A172 (cell line): ENCODE data around the gene MED28. TPM values are rescaled to one million over a fixed set of nuclear protein-coding genes. Genes with fewer than 3 reads are reported as not detected.
"Not testable (repeated sequence)": the region's sequence is repeated elsewhere in the genome, so short reads cannot be mapped to it uniquely, and the experiment has no call there.

Experiments used
- DNase-seq: peaks from one replicate; pipeline ENCODE4 v3.0.0-alpha.2; 2015; ENCODE audit warnings: low spot score
- total RNA-seq: library from RNA; depleted of rRNA; stranded (reverse); fragments of >200 nt; shearing (Covaris generic); gene quantifications from 2 replicates; pipeline ENCODE4 v1.2.3, GENCODE V29; 2014

MED28 gene
- total RNA-seq, 1 experiment from 2014 or later: 9.3 TPM

- no peak for DNase-seq
Measured at GRCh38 chr4:17618926-17619325, 4.5 kb downstream of the MED28 start.

- DNase-seq: no peak
Measured at GRCh38 chr4:17619416-17620105, 5.1 kb downstream of the MED28 start.

DNA sequence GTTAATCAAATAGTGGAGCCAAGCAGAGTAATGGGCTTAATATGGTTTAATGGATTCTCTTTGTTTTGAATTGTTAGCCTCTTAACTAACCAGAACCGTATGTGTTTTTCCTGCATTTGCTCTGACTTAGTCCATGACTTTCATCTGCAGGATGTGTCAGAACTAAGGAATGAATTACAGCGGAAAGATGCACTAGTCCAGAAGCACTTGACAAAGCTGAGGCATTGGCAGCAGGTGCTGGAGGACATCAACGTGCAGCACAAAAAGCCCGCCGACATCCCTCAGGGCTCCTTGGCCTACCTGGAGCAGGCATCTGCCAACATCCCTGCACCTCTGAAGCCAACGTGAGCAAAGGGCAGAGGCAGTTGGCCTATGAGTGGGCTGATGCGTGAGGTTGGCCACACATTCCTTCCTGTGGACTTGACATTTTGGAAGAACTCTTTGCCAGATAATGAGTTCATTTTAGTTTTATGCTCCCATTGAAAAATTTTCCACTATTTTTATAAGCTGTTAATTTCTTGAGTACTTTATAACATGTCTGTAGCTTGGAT, 9.1 kb downstream of the MED28 start:
- DNase-seq: no peak

DNA sequence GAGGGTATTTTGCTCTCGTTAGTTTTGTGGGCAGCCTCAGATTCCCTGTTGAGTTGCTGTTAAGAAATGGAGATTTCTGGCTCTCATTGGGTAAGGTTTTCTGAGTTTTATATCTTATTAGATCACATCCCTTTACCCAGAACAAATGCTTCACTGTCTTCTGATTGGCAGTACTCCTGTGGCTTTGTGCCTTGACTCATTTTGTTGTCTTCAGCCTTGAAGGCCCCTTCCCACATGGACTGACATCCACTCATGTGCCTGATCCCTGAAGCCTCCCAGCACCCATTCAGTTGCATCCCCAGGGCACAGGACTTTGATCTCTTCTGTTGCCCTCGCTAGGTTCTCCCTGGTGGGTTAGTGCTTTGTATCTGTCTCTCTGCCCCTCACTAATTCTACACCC, 10.4 kb downstream of the MED28 start:
- DNase-seq: no peak

DNA sequence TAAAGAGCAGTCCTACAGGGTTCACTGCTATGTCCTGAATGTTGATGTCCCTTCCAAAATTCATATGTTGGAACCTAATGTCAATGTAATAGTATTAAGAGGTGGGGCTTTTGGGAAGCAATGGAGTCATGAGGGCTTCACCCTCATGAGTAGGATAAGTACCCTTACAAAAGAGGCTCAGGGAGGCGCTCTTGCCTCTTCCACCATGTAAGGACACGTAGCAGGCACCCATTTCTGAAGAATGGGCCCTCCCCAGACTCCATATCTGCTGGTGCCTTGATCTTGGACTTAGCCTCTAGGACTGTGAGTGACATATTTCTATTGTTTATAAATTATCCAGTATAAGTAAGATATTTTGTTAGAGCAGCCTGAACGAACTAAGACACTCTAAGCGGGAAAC, 15.8 kb downstream of the MED28 start:
- DNase-seq: no peak

DNA sequence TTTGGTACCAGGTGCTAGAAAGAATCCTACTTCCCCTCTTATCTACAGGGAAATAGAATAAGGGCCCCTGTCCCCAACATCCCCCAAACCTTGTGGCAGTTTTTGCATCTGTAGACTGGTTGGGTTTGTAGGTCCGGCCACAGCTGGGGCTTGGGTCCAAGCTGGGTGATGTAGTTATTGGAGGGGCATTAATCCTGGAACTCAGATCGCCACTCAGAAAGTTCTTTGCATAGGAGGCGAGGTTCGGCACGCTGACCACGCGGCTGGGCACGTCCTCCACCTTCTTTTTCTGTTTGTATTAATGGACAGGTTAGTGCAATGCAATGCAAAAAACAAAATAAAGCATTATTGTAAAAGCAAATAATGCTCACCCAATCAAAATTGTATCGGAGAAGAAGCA, 19.2 kb downstream of the MED28 start:
- DNase-seq: no peak

DNA sequence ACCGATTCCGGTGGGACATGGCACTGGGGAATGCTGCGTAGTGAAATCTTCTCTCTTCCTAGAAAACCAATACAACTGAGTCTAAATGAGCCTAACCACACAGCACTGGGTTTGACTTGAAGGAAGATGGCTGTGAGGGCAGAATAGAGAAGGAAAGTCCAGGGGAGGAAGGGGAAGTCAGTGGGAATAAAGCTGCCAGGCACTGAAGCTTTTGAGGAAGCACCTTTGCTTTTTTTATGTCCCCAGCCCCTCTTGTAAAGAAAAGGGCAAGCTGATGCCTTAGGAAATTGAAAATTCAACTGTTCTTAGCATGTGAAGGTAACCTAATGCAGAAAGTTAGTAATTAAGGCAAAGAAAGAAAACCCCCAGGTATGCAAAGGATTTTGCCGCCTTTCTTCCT, 20.6 kb downstream of the MED28 start:
- no peak for DNase-seq

GRCh38 chr4:17636341-17636695, 21.9 kb downstream of the MED28 start:
- no peak for DNase-seq

- DNase-seq: peak; percentile 59
Measured at GRCh38 chr4:17636696-17637622, 22.5 kb downstream of the MED28 start.

DNA sequence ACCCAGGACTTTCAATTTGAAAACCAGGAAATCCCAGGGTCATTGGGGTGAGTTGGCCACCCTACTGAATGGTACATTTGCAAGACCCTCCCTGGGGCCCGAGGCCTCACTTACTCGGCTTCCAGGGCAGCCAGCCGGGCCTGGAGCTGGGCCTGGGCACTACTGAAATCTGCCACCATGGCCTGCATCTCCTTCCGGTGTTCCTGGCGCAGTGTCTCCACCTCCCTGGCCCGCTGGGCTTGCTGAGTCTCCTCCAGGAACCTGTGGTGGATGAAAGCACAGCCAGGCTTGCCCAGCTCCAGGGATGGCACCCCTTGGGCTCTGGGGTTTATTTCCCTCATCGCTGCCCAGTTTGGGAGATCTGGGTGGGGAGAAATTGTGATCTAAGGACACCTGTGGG, 24.7 kb downstream of the MED28 start:
- DNase-seq: no peak

DNA sequence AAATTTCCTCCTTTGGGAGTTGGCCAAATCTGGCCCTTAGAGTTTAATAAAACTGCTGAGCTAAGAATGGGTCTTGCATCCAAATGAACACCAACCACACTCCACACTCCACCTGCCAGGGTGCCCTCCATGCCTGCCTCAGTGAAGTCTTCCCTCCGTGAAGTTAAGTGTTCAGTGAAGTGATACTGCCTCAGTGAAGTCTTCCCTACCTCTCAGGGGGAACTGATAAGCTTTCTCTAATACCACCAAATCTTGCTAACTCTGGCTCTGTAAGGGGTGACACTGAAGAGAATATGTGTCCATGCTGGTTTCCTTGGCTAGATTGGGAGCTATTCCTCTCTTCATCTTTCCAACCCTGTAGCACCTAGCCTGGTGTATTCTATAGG, 27.9 kb downstream of the MED28 start:
- no peak for DNase-seq

GRCh38 chr4:17646693-17647092, 32.3 kb downstream of the MED28 start:
- DNase-seq: no peak

DNA sequence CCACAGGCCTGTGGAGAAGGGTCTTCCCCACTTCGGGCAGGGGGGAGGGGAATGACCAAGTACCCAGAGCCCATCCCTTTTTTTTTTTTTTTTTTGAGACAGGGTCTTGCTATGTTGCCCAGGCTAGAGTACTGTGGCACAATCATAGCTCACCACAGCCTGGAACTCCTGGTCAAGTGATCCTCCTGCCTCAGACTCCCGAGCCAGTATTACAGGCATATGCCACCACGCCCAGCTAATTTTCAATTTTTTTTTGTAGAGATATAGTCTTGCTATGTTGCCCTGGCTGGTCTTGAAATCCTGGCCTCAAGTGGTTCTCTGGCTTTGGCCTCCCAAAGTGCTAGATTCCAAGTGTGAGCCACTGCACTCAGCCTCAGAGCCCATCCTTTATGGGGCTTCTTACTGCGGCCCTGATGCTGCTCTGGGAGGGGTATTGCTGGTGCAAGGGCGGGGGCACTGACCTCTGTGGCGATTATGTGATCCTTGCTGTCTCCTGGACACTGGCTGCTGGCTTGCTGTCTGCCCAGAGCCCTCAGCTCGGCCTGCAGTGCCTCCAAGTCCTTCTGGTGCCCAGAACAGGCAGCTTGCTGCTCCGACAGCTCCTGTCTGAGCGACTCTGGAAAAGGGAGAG, 32.9 kb downstream of the MED28 start:
- DNase-seq: no peak

DNA sequence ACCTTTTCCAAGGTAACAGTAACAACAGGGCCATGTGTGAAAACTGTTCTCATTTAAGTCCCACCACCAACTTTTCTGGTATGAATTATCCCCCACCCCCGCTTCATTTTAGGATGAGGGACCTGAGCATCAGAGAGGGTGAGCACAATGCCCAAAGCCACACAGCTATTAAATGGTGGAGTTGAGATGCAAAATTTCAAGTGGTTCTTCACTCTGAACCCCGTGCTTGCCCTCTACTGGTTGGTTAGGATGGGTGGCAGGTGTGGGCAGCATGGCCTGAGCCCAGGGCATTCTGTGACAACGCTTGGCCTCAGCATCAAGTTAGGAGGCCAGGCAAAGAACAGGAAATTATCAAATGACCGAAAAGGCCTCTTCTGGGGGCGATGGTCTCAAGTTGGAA, 33.5 kb downstream of the MED28 start:
- no peak for DNase-seq

- DNase-seq: no peak
Measured at GRCh38 chr4:17650406-17650805, 36.0 kb downstream of the MED28 start.

DNA sequence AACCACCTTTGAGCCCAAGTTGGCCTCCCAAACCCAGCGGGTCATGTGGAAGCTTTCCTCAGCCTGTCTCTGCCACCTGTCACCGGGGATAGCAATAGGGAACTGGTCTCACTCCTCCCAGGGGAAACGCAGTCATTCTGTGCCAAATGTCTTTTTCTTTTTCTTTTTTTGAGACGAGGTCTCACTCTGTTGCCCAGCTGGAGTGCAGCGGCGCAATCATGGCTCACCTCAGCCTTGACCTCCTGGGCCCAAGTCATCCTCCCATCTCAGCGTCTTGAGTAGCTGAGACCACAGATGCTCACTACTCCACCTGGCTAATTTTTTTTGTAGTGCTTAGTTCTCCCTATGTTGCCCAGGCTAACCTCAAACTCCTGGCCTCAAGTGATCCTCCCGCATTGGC, 40.3 kb downstream of the MED28 start:
- no peak for DNase-seq

DNA sequence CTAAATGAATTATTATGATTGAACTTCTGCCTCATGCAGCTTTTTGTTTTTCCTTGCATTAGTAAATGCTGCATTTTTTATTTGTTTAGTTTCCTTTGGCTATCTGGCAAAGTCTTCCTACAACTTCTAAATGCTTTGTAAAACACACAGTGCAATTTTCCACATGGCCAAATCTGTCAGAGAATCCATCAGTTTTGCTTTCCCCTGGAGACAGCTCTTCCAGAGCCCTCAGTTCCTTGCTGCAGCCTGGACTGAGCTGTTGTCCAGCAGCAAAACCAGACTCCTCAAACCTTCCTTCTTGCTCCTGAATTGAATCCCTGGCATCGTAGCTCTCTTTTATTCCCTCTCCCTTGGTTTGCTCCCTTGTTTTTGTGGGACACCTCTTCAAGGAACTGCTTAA, 42.6 kb downstream of the MED28 start:
- no peak for DNase-seq

DNA sequence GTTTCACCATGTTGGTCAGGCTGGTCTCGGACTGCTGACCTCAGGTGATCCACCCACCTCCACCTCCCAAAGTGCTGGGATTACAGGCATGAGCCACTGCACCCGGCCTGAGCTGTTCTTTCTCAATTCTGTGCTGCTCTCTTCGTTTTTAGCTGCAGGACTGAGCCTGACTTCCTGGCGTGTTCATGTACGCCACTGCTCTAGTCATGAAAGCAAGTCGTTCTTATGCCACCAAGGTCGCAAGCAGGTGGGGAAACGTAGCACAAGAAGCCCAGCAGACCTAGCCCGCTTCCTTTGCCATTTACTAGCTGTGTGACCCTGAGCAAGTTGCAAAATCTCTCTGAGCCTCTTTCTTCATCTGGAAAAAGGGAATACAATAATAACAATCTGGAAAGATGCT, 43.4 kb downstream of the MED28 start:
- no peak for DNase-seq

GRCh38 chr4:17659196-17659595, 44.8 kb downstream of the MED28 start:
- not testable (repeated sequence) for DNase-seq

DNA sequence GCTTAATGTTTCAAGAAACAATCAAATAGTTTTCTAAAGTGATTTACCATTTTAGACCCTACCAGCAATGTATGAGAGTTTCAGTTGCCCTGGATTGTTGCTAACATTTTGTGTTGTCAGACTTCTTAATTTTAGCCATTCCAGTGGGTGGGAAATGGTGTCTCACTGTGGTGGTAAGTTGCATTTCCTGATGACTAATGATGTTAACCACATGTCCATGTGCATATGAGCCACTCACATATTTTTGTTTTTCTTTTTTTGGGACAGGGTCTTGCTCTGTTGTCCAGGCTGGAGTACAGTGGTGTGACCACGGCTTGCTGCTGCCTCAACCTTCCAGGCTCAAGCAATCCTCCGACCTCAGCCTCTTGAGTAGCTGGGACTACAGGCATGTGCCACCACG, 48.3 kb downstream of the MED28 start:
- DNase-seq: peak; percentile 43

DNA sequence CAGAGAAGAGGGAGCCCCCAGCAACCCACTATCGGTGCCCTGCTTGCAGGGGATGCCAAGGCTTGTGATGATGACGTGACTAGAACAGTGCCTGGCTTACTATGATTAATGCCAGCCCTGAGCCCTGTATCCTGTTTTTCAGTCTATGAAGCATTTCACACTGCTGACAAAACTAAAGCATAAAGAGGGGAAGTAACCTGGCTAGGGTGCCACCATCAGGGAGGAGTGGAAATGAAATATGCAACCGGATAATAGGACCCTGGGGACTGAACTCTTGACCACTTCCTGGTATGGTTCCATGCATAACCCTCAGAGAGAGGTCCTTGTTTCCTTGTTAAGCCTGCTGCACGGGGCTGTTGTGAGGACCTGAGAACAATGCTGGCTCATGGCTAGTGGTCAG, 50.3 kb downstream of the MED28 start:
- no peak for DNase-seq

- DNase-seq: no peak
Measured at GRCh38 chr4:17665346-17665745, 50.9 kb downstream of the MED28 start.

- DNase-seq: no peak
Measured at GRCh38 chr4:17665852-17666251, 51.4 kb downstream of the MED28 start.
